Loucy (cell line): ENCODE results near the gene SCRT2.

Source experiments
- EZH2phosphoT487 ChIP-seq: fragments of 200-600 bp; IDR thresholded peaks from 2 replicates; pipeline ENCODE4 v1.6.1; 2018; ENCODE audit warnings: antibody characterized with exemption, mild to moderate bottlenecking, moderate library complexity, borderline replicate concordance
- TF ChIP-seq, protein P1 (sequence below): fragments of 200-600 bp; sonication (generic); conservative IDR thresholded peaks from 2 replicates; pipeline ENCODE4 v1.5.1; 2014; ENCODE audit warnings: mild to moderate bottlenecking, antibody characterized with exemption, low read length

DNA sequence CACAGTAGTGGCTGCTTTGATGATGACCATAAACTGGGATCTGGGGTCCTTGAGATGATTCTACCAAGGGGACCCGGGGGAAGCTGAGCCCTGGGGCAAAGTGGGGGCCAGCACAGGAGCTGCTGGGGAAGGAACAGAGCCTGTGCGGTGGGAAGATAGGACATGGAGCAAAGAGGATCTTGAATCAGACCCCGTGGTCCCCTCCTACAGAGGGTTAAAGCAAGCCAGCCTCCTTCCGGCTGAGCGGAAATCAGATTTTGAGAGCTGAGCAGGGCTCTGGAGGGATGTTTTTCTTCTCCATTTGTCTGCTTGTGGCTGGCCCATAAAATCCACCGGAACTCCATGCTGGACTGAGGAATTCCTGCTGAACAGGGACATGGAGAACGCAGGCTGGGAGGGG lies 55.4 kb downstream of the SCRT2 start:
- TF ChIP-seq, protein P1, sequence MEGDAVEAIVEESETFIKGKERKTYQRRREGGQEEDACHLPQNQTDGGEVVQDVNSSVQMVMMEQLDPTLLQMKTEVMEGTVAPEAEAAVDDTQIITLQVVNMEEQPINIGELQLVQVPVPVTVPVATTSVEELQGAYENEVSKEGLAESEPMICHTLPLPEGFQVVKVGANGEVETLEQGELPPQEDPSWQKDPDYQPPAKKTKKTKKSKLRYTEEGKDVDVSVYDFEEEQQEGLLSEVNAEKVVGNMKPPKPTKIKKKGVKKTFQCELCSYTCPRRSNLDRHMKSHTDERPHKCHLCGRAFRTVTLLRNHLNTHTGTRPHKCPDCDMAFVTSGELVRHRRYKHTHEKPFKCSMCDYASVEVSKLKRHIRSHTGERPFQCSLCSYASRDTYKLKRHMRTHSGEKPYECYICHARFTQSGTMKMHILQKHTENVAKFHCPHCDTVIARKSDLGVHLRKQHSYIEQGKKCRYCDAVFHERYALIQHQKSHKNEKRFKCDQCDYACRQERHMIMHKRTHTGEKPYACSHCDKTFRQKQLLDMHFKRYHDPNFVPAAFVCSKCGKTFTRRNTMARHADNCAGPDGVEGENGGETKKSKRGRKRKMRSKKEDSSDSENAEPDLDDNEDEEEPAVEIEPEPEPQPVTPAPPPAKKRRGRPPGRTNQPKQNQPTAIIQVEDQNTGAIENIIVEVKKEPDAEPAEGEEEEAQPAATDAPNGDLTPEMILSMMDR = no peak
- no peak for TF ChIP-seq EZH2phosphoT487
